Epithelial cell of esophagus (primary cell): ENCODE measurements around the gene PRICKLE4.
A peak's percentile ranks its signal among the peaks of the same experiment; 100 is the strongest.

Source experiments
- DNase-seq: peaks from one replicate; pipeline ENCODE4 v3.0.0; 2010; ENCODE audit warnings: low read depth
- H3K4me3 ChIP-seq: 2 replicates; pipeline ENCODE4 v1.5.1; 2011; ENCODE audit warnings: mild to moderate bottlenecking, low read length, control low read depth
- TF ChIP-seq, protein P1 (sequence below): IDR thresholded peaks from 2 replicates; pipeline ENCODE4 v1.5.1; 2011; ENCODE audit warnings: low read depth, mild to moderate bottlenecking, low read length, control low read depth, inconsistent platforms; ENCODE audit not compliant: insufficient read depth; ENCODE audit errors: missing control alignments

PRICKLE4 gene

GRCh38 chr6:41826343-41827022 lies 45.9 kb downstream of the PRICKLE4 start:
- no peak for DNase-seq
- TF ChIP-seq, protein P1, sequence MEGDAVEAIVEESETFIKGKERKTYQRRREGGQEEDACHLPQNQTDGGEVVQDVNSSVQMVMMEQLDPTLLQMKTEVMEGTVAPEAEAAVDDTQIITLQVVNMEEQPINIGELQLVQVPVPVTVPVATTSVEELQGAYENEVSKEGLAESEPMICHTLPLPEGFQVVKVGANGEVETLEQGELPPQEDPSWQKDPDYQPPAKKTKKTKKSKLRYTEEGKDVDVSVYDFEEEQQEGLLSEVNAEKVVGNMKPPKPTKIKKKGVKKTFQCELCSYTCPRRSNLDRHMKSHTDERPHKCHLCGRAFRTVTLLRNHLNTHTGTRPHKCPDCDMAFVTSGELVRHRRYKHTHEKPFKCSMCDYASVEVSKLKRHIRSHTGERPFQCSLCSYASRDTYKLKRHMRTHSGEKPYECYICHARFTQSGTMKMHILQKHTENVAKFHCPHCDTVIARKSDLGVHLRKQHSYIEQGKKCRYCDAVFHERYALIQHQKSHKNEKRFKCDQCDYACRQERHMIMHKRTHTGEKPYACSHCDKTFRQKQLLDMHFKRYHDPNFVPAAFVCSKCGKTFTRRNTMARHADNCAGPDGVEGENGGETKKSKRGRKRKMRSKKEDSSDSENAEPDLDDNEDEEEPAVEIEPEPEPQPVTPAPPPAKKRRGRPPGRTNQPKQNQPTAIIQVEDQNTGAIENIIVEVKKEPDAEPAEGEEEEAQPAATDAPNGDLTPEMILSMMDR: no peak
- H3K4me3 ChIP-seq: no peak overlapping the region

DNA sequence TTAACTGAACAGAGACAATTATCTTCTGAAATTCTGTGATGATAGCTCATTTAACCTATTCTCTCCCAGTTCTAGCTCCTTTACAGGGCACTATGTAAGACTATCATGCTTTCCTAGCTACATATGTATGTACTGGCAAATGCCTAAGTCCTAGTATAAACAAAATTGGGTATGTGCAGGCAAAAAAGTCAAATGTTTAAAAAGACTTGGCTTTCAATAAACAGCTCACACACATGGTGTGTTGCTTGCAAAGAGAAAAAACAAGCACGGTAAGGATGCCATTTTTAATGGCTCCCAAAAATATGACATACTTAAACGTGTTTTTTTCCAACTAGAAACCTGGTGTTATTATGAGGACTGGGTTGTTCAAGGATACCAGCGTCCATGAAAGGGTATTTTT lies 51.7 kb downstream of the PRICKLE4 start:
- DNase-seq: no peak
- TF ChIP-seq, protein P1: no peak
- H3K4me3 ChIP-seq: no peak overlapping the region

- TF ChIP-seq, protein P1: no peak
- no peak for DNase-seq
- H3K4me3 ChIP-seq: no peak overlapping the region
Observed at GRCh38 chr6:41836022-41836659, 55.6 kb downstream of the PRICKLE4 start.

- no peak overlapping the region for H3K4me3 ChIP-seq
- DNase-seq: peak; percentile 64
Observed at GRCh38 chr6:41836660-41837052, 56.1 kb downstream of the PRICKLE4 start.

More at GRCh38 chr6:41836660-41837052, 56.1 kb downstream of the PRICKLE4 start:
- TF ChIP-seq, protein P1: no peak
